GM18867 (cell line): ENCODE measurements around the gene ST3GAL6.
A peak's percentile ranks its signal among the peaks of the same experiment; 100 is the strongest.
"Not testable (repeated sequence)": the region's sequence is repeated elsewhere in the genome, so short reads cannot be mapped to it uniquely, and the experiment has no call there.

Experiments
- ATAC-seq: cut with Tn5 transposase; IDR thresholded peaks from one replicate; pipeline ENCODE4 v1.9.1; 2021; ENCODE audit warnings: mild to moderate bottlenecking, moderate library complexity; ENCODE audit not compliant: unreplicated experiment

ST3GAL6 gene

DNA sequence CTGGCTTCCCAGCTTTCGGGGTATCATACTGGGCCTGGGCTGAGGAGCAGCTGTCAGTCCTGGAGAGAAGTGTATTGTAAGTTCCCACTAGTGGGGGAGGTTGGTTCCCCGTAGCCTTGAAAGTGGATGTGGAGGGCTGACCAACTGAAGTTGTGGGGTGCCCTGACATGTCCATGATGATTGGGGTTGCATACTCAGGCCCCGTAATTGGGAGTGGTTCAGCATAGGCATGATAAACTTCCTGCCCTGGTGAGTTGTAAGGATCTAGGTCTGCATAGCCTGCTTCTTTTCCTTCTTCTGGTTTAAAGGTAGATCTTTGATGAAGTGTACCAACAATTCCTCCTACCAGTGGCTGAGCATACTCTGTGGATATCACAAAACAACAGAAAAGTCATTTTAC, 36.3 kb downstream of the ST3GAL6 start:
- ATAC-seq, result no peak

DNA sequence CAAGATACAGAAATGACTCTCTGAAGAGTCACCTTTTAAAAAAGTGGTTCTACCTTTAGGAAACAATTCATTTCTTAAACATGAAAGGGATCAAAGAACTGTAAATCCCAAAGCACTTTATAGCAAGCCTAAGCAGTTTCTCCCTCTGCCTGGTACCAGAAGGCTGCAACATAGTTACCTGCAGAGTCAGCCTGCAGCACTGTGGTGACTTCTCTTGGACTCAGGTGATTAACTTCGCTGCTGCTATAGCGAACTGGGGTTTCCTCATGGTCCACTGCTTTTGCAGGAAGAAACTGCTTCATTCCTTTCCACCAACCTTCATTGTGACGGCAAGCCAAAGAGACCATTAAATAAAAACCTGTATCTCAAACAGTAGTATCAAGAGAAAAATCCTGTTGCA, 37.3 kb downstream of the ST3GAL6 start:
- ATAC-seq, result no peak

- no peak for ATAC-seq
These were observed 38.1 kb downstream of the ST3GAL6 start for GRCh38 chr3:98801043-98801747.

GRCh38 chr3:98805571-98805970, 42.4 kb downstream of the ST3GAL6 start:
- ATAC-seq, result no peak

GRCh38 chr3:98806521-98806920, 43.4 kb downstream of the ST3GAL6 start:
- ATAC-seq, result no peak

DNA sequence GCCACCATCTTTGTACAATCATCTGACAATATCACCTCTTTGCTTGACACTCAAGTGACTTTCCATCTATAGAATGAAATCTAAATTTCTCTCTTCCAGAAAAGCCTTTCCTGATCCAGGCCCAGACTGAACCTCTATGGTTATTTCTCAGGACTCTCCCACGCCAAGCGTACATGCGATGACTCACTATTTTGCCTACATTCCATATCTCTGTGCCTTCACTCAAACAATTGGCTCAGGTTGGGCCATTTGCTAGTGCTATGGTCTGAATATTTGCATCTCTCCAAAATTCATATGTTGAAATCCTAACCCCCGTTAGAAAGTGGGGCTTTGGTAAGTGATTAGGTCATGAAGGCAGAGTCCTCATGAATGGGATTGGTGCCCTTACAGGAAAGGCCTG, 43.9 kb downstream of the ST3GAL6 start:
- ATAC-seq, result no peak

DNA sequence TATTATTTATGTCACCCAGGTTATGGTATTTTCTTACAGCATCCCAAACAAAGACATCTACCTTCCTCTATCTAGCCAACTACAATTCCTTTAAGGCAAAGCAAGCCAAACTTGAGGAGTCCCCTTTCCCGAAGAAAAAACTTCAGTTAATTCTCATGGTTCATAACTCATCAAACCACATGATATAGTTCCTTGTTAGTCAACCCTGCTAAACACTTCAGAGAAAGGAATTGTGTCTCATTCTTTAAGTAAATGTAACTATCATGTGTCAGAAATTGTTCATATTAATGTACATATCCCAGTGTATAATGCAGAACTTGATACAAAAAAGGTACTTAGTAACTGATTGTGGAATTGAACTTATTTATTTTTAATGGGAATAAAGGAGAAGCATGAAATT, 44.4 kb downstream of the ST3GAL6 start:
- ATAC-seq, result no peak

DNA sequence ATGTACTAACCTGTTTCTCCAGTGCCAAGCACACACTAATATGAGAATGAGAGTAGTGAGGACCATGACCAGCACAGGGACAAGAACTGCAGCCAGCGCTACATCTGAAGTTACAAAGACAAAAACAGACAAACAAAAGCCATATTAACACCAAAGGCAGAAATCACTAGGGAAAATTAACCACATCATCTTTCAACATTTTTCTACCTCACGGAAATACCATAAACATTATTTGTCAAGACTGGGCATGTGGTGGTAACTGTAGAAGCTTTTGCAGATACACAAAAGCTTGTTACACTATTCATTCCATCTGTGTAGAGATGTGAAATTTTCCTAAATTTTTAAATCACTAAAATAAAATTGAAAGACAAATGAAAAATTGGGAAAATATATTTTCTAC, 44.9 kb downstream of the ST3GAL6 start:
- ATAC-seq, result no peak

DNA sequence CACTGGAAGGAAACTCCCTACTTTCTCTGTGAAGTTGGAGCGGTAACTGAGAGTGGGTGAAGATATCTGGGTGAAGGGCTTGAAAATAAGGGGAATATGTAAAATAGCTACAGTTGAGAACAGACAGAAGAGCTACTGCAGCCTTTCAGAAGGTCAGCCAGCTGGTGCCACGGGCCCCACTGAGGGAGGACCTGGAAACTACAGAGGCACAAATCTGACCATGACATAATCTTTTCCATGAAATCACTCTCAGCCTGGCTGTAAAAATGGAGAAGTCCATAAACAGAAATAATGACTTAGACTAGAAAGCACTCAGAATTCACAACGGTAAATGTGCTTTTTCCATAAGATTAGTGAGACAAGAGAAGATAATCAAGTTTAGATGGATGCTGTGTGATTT, 46.4 kb downstream of the ST3GAL6 start:
- no peak for ATAC-seq

DNA sequence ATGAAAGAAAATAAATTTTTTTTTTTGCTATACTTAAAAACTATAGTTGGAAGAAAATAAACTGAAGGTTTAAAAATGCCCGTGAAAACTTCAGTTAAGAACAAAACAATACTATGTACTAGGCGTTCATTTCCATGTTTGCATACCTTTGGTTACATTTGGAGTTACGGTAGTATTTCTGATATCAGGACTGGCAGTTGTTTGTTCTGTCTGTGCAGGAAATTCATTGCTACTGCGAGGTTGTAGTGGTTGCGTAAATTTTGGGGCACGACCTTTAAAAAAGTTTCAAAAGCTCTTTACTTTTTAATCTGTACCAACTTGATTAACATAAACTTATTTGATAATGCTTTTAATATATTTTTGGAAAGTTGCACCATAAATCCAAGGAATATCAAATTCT, 47.9 kb downstream of the ST3GAL6 start:
- ATAC-seq, result no peak

GRCh38 chr3:98812851-98813374, 49.8 kb downstream of the ST3GAL6 start:
- no peak for ATAC-seq

DNA sequence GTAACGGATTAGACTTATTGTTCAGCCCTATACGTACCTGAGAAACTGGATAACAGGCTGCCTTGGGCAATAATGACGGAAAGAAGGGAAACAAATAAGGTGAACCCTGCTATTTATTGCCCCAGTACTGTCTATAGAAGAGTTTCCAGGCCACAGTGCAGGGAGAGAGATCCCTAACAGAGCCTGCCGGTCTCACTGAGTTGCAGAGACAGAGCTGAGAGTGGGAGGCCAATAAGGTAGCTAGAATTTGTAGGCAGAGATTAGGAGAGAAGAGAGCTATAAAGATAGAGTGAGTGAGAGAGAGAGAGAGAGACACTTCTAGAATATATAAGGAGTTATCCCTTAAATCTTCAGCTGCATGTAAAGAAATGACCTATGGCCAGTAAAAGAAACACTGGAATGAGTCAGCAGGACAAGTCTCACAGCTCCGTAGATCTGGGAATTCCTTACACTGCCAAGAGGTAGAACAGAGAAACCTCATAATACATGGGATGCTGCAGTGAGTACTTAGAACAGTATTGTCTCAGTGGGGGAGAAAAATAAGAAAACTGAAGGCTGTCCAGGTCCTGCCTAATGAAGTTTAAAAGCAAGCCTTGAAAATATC, 51.8 kb downstream of the ST3GAL6 start:
- no peak for ATAC-seq

DNA sequence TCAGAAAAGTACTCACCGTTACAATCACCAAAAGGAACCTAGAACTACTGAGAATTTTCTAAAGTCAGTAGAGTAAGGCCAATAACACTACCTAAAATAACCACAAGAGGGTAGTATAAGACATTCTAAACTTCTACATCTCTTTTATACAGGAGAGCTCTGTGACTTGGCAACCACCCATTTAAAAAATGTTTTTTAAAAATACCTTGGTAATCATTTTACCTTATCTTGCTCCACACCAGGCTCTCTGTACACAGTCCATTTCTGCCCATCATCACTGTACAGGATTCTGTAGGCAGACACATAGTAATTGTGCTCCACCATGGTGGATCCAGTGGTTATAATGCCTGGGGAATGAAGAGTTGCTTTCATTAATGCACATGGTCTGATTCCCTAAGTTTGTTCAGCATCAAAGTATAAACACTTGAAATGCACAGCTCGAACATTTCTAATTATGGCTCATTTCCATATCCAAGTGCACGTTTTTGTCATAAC, 54.5 kb downstream of the ST3GAL6 start:
- peak; percentile 89 for ATAC-seq

DNA sequence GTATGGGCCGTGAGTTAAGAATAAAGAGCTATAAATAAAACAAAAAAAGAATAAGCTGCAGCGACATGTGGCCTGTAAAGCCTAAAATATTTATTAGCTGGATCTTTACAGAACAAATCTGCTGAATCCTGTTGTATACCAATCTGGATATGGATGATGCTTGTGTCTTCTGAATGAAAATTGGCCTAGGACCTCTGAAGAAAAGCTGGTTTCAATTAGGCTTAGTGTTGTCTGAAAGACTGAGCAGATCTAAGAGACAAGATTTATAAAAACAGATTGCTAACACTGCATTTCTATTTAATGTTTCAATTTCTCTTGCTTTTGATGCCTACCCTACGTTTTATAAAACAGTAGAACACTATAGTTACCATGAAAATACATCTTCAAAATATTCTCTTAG, 57.9 kb downstream of the ST3GAL6 start:
- no peak for ATAC-seq

GRCh38 chr3:98823791-98824190, 60.7 kb downstream of the ST3GAL6 start:
- no peak for ATAC-seq

GRCh38 chr3:98824256-98824655, 61.1 kb downstream of the ST3GAL6 start:
- ATAC-seq, result peak; percentile 56

DNA sequence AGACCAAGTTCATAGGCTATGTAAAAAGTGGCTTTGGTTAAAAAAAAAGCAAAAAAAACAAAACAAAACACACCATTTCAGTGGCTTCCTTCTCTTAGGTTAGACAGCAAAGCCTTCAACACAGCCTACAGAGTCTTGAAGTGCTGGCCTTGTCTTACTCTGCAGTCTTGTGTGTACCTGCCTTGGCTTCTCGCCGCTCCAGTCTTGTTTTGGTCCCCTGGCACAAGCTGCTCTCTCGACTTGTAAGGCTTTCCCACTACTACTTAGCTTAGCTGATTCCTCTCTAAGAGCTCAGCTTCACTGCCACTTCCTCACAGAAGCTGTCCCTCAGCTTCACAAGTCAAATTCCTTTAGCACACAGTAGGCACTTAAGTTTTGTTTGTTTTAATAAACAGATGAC, 63.0 kb downstream of the ST3GAL6 start:
- ATAC-seq, result no peak

GRCh38 chr3:98827221-98827920, 64.2 kb downstream of the ST3GAL6 start:
- ATAC-seq, result no peak

DNA sequence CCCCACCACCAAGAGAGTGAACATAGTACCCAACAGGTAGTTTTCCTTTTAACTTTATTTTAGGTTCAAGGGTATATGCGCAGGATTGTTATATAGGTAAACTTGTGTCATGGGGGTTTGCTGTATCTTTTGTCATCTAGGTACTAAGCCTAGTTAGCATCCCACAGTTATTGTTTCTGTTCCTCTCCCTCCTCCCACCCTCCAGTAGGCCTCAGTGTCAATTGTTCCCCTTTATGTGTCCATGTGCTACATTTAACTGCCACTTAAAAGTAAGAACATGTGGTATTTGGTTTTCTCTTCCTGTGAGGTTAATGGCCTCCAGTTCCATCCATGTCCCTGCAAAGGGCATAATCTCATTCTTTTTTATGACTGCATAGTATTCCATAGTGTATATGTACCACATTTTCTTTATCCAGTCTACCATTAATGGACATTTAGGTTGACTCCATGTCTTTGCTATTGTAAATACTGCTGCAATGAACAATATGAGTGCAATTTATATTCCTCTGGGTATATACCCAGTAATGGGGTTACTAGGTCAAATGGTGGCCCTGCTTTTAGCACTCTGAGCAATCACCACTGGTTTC, 66.2 kb downstream of the ST3GAL6 start:
- no peak for ATAC-seq

DNA sequence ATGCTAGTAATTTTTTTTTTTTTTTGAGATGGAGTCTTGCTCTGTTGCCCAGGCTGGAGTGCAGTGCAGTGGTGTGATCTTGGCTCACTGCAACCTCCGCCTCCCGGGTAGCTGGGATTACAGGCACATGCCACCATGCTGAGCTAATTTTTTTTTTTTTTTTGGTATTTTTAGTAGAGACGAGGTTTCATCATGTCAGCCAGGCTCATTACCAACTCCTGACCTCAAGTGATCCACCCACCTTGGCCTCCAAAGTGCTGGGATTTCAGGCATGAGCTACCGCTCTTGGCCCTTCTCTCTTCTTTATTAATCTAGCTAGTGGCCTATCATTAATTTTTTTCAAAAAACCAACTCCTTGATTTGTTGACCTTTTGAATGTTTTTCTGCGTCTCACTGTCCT, 67.9 kb downstream of the ST3GAL6 start:
- not testable (repeated sequence) for ATAC-seq

GRCh38 chr3:98839846-98840245, 76.7 kb downstream of the ST3GAL6 start:
- ATAC-seq, result no peak
